ENCODE measurements around the gene SPTB. TPM values are rescaled to one million over a fixed set of nuclear protein-coding genes. Genes with fewer than 3 reads are reported as not detected.

SPTB gene
- total RNA-seq, 4 donors from 2014 or later, result 1.1 to 3.5 (median 1.4) TPM

- TF ChIP-seq, protein P1, sequence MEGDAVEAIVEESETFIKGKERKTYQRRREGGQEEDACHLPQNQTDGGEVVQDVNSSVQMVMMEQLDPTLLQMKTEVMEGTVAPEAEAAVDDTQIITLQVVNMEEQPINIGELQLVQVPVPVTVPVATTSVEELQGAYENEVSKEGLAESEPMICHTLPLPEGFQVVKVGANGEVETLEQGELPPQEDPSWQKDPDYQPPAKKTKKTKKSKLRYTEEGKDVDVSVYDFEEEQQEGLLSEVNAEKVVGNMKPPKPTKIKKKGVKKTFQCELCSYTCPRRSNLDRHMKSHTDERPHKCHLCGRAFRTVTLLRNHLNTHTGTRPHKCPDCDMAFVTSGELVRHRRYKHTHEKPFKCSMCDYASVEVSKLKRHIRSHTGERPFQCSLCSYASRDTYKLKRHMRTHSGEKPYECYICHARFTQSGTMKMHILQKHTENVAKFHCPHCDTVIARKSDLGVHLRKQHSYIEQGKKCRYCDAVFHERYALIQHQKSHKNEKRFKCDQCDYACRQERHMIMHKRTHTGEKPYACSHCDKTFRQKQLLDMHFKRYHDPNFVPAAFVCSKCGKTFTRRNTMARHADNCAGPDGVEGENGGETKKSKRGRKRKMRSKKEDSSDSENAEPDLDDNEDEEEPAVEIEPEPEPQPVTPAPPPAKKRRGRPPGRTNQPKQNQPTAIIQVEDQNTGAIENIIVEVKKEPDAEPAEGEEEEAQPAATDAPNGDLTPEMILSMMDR (IDR thresholded peaks at IDR 0.05), result no peak
- DNase-seq (ENCODE audit: low spot score), result no peak
- ATAC-seq (ENCODE audit: low FRiP score), result no peak
Measured at GRCh38 chr14:64734990-64735389, 144.7 kb downstream of the SPTB start.

GRCh38 chr14:64733899-64734298, 145.8 kb downstream of the SPTB start:
- TF ChIP-seq, protein P1 (IDR thresholded peaks at IDR 0.05), result no peak
- DNase-seq (ENCODE audit: low spot score) (no peak), ATAC-seq (ENCODE audit: low FRiP score) (no peak)

GRCh38 chr14:64733321-64733720, 146.4 kb downstream of the SPTB start:
- no peak for ATAC-seq (ENCODE audit: low FRiP score)
- no peak for DNase-seq (ENCODE audit: low spot score)
- TF ChIP-seq, protein P1 (IDR thresholded peaks at IDR 0.05), result no peak

DNA sequence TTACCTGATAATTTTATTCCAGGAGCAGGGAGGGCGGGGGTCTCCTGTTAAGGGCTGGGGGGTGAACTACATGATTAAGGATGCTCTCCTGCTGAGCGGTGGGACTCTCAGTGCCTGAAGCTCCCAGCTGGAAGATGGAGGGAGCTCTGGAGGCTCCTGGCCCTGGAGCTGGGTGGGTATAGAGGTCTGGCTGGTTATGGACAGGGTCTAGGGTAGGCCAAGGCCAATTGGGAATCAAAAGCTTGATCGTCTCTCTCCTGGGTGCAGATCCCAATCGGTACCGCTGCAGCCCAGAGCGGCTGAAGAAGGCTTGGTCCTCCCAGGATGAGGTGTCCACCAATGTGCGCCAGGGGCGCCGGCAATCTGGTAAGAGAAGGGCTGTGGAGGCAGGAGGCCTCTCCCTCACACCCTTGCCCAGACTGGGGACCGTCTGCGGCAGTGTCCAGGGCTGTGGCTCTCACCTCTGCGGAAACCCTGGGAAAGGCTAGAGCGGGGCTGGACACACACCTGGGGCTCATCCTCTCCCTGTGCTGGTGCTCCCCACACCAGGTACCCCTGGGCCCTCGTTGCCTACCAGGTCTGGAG, 147.1 kb downstream of the SPTB start:
- TF ChIP-seq, protein P1 (IDR thresholded peaks at IDR 0.05), result no peak
- ATAC-seq (ENCODE audit: low FRiP score) (no peak), DNase-seq (ENCODE audit: low spot score) (no peak)

- DNase-seq (ENCODE audit: low spot score) (no peak), ATAC-seq (ENCODE audit: low FRiP score) (no peak)
- TF ChIP-seq, protein P1 (IDR thresholded peaks at IDR 0.05), result no peak
Measured at GRCh38 chr14:64732066-64732465, 147.6 kb downstream of the SPTB start.

- ATAC-seq (ENCODE audit: low FRiP score) (no peak), DNase-seq (ENCODE audit: low spot score) (no peak)
Measured at GRCh38 chr14:64731141-64731581, 148.5 kb downstream of the SPTB start.

GRCh38 chr14:64730681-64731080, 149.0 kb downstream of the SPTB start:
- DNase-seq (ENCODE audit: low spot score) (no peak), ATAC-seq (ENCODE audit: low FRiP score) (no peak)
- TF ChIP-seq, protein P1 (IDR thresholded peaks at IDR 0.05), result no peak

More at GRCh38 chr14:64731141-64731581, 148.5 kb downstream of the SPTB start:
- TF ChIP-seq, protein P1 (IDR thresholded peaks at IDR 0.05), result no peak

Measured in omental fat pad (tissue), 4 donors.